Measurements from ENCODE around the gene CHD8.

Gene CHD8

DNA sequence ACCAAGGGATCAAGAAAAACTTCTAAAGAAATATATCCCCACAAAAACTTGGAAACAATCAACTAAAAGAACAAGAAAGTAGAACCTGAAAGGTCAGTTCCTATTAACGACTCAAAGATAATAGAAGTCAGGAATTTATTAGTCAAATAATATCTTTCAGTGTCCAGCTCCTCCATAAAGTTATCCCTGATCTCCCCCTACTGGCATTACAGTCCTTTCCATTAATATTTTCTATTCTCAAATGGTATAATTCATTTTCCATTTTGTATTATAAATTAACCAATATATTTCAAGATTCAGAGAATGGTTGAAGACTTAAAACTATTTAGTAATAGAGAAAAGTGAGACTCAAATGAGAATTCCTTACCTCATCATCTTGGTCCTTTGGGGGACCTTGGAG, 60.5 kb downstream of the CHD8 start:
- DNase-seq (ENCODE audit: low spot score), result no peak
- in situ Hi-C loops (cut with MboI; ENCODE audit: low pct_unique_long_range_greater_than_20kb, low sequenced_read_pairs, unreplicated experiment), result no loop called here
- TF ChIP-seq, protein P1, sequence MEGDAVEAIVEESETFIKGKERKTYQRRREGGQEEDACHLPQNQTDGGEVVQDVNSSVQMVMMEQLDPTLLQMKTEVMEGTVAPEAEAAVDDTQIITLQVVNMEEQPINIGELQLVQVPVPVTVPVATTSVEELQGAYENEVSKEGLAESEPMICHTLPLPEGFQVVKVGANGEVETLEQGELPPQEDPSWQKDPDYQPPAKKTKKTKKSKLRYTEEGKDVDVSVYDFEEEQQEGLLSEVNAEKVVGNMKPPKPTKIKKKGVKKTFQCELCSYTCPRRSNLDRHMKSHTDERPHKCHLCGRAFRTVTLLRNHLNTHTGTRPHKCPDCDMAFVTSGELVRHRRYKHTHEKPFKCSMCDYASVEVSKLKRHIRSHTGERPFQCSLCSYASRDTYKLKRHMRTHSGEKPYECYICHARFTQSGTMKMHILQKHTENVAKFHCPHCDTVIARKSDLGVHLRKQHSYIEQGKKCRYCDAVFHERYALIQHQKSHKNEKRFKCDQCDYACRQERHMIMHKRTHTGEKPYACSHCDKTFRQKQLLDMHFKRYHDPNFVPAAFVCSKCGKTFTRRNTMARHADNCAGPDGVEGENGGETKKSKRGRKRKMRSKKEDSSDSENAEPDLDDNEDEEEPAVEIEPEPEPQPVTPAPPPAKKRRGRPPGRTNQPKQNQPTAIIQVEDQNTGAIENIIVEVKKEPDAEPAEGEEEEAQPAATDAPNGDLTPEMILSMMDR (IDR thresholded peaks at IDR 0.05; ENCODE audit: extremely low read depth, insufficient read depth, missing control alignments), result peak; percentile 12

DNA sequence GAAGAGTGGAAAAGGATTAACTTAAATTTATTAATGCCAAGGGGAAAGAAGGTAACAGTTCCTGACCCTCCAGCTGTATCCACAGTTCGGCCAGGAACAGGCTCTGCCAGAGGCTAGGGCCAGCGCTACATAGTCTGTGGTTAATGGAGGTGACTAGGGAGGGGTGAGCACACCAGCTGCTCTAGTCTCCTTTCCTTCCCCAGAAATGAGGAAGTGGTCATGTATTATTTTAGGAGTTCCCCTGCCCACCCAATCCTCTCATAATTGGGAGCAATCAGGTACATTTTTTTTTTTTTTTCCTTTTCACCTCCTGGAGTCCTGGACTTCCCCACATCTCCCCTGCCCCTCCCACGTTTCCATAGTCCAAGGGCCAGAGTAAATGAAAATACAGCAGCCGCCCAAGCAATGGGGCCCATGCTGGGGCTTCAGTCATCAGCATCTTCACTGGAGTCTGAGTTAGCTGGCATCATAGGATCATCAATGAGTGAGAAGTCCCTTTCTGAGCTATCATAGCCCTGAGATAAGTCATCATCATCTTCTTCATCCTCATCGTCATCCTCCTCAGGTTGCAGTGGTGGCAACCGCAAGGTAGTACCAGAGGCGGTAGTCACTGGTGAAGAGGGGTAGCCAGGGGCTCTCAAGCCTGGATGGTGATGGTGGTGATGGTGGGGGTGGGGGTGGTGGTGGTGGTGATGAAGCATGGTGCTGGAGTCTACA, 70.6 kb downstream of the CHD8 start:
- in situ Hi-C loops (cut with MboI; ENCODE audit: low pct_unique_long_range_greater_than_20kb, low sequenced_read_pairs, unreplicated experiment), result no loop called here
- DNase-seq (ENCODE audit: low spot score), result peak; percentile 27
- TF ChIP-seq, protein P1 (IDR thresholded peaks at IDR 0.05; ENCODE audit: extremely low read depth, insufficient read depth, missing control alignments), result no peak

DNA sequence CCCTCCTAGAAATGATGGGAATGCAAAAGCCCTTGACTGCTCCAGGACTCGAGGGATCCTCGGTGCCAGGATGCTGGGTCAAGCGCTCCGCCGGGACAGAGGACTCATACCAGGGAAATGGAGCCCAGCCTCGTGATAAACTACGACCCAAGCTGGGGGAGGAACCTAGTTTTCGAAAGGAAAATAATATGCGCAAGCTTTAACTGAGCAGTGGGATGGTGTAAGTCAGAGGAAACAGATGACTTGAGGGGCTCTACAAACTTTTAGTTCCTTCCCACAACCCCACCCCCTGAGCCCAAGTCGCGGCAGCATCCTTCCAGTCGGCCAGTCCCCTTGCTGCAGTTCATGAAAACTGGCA, 71.5 kb downstream of the CHD8 start:
- peak; percentile 28 for DNase-seq (ENCODE audit: low spot score)
- TF ChIP-seq, protein P1 (IDR thresholded peaks at IDR 0.05; ENCODE audit: extremely low read depth, insufficient read depth, missing control alignments), result no peak
- in situ Hi-C loops (cut with MboI; ENCODE audit: low pct_unique_long_range_greater_than_20kb, low sequenced_read_pairs, unreplicated experiment), result no loop called here

DNA sequence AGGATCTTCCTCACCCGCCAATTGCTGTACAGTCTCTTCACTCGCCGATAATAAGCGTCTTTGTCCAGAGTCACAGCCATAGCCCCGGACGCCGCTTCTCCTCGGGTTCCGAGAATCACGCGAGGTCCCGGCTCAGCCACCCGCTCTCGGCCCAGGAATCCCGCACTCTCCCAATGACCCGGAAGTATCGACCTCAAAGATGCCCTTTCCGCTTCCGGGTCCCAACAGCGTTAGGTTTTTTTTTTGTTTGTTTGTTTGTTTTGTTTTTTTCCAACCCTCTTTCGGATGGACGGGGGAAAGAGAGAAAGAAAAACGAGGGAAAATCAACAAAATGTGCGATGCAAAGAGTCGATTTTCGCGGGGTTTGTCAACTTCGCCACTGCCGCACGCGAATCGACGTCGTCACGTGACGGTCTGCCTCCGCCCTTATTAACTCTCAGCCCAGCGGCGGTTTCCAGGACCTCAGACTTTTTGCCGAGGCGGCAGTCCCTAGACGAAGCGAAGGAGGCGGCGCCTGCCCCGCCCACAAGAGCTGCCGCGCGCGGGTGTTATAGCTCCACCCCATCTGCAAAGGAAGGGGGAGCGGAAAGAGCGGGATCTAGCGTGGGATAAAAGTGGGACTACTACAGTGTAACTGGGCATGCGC, 72.0 kb downstream of the CHD8 start, which contains the start of gene SUPT16H:
SUPT16H (minus strand) TSS at position 172 of the 646 bp plus-strand sequence; CDS start at position 80, 92 bp downstream.
- in situ Hi-C loops (cut with MboI; ENCODE audit: low pct_unique_long_range_greater_than_20kb, low sequenced_read_pairs, unreplicated experiment), result no loop called here
- TF ChIP-seq, protein P1 (IDR thresholded peaks at IDR 0.05; ENCODE audit: extremely low read depth, insufficient read depth, missing control alignments), result no peak

DNA sequence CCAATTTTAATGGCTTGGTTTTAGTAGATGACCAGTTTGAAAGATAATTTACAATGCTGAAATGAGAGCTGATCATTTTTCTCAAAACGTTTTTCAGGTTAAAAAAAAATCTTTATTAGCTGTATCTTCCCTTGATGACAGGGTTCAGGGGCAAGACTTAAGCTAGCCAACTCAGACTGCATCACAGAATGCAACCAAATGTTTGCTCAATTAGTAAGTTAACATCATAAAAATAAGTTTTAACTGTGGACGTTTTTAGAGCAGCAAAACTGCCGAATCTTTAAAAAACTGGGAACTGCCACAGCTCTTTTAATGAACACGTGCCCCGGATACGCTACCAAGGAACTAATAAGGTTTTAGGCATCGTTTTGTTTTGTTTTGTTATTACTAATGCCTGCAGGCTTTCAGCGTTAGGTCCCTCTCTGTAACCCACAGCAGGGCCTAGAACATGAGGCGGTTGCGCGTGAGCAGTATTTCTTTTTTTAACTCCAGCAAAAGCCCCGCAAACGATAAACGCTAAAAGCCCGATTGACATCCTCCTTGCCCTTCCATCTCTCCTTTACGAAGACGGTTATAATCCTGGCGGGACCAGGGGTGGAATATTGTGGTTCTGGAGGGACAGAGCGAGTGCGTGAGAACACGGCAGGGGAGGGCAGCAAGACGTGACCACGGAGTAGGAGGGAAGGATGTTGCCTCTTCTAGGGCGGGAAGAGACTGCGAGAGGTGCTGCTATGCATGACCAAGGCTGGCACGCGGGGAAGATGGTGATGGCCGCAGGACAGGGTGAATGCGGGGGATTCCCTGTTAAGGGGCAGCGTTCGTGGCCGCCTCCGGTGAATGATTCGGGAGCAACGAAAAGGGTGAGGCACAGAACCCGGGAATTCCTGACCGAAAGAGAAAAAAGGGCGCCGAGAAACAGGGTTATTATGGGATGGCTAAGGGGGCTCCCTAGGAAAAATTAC, 72.8 kb downstream of the CHD8 start:
- DNase-seq (ENCODE audit: low spot score), result peak; percentile 32
- in situ Hi-C loops (cut with MboI; ENCODE audit: low pct_unique_long_range_greater_than_20kb, low sequenced_read_pairs, unreplicated experiment), result no loop called here
- TF ChIP-seq, protein P1 (IDR thresholded peaks at IDR 0.05; ENCODE audit: extremely low read depth, insufficient read depth, missing control alignments), result no peak

More for the DNA sequence above, 72.0 kb downstream of the CHD8 start, which contains the start of gene SUPT16H:
- peak; percentile 85 for DNase-seq (ENCODE audit: low spot score)

DNA sequence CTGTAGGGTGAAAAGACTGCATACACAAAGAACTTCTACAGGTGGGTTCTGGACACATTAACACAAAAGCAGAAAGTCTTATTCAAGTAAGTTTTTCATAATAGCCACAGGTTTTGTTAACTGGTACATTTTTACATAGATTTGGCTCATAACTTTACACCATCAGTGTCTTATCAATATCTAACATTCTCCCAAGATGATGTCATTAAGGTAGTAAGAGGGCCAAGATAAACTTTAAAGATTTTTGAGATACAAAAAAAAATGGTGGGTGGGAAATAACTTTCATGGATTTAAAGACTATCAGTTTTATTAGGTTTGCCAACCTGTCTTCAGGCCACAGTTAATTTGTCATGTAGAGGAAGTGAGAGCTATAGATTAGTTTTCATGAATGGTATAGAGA, 73.8 kb downstream of the CHD8 start:
- TF ChIP-seq, protein P1 (IDR thresholded peaks at IDR 0.05; ENCODE audit: extremely low read depth, insufficient read depth, missing control alignments), result no peak
- in situ Hi-C loops (cut with MboI; ENCODE audit: low pct_unique_long_range_greater_than_20kb, low sequenced_read_pairs, unreplicated experiment), result no loop called here
- DNase-seq (ENCODE audit: low spot score), result no peak
